Cardiac muscle cell (in vitro differentiated cells and primary cell): ENCODE data around the gene RHOF. TPM values are rescaled to one million over a fixed set of nuclear protein-coding genes. Genes with fewer than 3 reads are reported as not detected.

Experiments
- DNase-seq, 2 donors: peaks; one replicate each; pipeline versions ENCODE4 v3.0.0 to v3.0.0-alpha.2; 2010 to 2017; ENCODE audit warnings: low read depth in 1 of 2, low spot score in 1 of 2
- H3K27ac ChIP-seq: fragments of 200-600 bp; sonication (generic); 2 replicates; pipeline ENCODE4 v1.5.1; 2016
- H3K27me3 ChIP-seq: fragments of 200-600 bp; sonication (generic); 2 replicates; pipeline ENCODE4 v1.6.0; 2016; ENCODE audit warnings: control low read depth
- H3K36me3 ChIP-seq: fragments of 200-600 bp; sonication (generic); 2 replicates; pipeline ENCODE4 v1.5.1; 2016; ENCODE audit warnings: control low read depth
- H3K4me1 ChIP-seq: fragments of 200-600 bp; sonication (generic); 2 replicates; pipeline ENCODE4 v1.8.1; 2017; ENCODE audit warnings: low read depth, mild to moderate bottlenecking, mixed run types
- H3K4me3 ChIP-seq: fragments of 200-600 bp; sonication (generic); 2 replicates; pipeline ENCODE4 v1.5.1; 2016; ENCODE audit warnings: mild to moderate bottlenecking
- H3K9me3 ChIP-seq: fragments of 200-600 bp; sonication (generic); 2 replicates; pipeline ENCODE4 v1.5.1; 2017; ENCODE audit warnings: low read depth, mild to moderate bottlenecking, control low read depth
- polyA plus RNA-seq: library from polyadenylated mRNA; unstranded; fragments of >200 nt; fragmentation: Nextera tagmentation; extraction: Ambion mirVana; gene quantifications from 2 replicates; pipeline ENCODE4 v1.2.1, GENCODE V29; 2016
- total RNA-seq: library from RNA; depleted of rRNA; stranded (reverse); fragments of >200 nt; gene quantifications from 2 replicates; pipeline ENCODE4 v1.2.3, GENCODE V29; 2016
- TF ChIP-seq, protein P1 (sequence below): IDR thresholded peaks from 2 replicates; pipeline ENCODE4 v1.5.1; 2012; ENCODE audit warnings: low read depth, mild to moderate bottlenecking, low read length

Gene RHOF
- total and polyA plus RNA-seq, 2 experiments from 2014 or later = 21.5 to 56.3 TPM

DNA sequence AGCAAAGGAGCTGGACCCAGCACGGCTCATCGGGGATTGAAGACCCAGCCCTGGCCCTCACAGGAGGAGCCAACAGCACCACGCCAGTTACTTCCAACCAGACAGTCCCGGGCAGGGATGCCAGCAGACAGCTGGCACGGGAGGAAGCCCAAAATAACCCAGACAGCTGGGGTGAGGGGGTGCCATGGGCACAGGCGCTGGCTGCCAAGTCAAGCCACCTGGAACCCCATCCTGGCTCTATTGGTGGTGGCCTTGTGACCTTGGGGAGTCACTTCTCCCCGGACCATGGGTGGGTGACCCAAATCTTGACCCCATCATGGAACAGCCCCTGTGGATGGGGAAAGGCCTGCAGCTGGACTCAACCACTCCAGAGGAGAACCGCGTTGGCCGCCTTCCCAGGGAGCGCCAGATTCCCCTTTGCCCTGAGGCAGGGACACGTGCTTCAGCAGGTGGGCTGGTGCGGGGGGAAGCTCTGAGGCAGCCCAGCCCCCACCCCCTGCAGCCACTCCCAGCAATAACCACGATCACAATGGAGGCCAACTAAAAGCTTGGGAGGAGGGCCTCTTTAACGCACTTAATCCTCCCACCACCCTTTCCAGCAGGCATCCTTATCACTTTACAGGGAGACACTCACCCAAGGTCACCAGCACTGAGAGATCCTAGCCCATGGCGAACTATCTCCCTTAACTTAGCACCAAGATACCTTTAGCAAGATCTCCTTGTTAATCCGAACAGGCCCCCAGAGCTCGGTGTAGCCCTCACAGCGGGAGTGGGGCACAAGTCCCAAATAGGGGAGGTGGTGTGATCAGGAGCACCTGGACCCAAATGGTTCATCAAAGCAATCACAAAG, 4.7 kb upstream of the RHOF start:
- Histone ChIP-seq H3K4me1 (peaks cover 34% of the 10 kb centered on the region), H3K4me3 (peak overlapping the region; percentile 89), H3K36me3 (peaks cover 3% of the 10 kb centered on the region), H3K27me3 (no peaks in the 10 kb centered on the region), H3K9me3 (no peaks in the 10 kb centered on the region), H3K27ac (peak overlapping the region; percentile 100)
- peak in 1 of 2 donors; percentile 44 for DNase-seq
- TF ChIP-seq, protein P1, sequence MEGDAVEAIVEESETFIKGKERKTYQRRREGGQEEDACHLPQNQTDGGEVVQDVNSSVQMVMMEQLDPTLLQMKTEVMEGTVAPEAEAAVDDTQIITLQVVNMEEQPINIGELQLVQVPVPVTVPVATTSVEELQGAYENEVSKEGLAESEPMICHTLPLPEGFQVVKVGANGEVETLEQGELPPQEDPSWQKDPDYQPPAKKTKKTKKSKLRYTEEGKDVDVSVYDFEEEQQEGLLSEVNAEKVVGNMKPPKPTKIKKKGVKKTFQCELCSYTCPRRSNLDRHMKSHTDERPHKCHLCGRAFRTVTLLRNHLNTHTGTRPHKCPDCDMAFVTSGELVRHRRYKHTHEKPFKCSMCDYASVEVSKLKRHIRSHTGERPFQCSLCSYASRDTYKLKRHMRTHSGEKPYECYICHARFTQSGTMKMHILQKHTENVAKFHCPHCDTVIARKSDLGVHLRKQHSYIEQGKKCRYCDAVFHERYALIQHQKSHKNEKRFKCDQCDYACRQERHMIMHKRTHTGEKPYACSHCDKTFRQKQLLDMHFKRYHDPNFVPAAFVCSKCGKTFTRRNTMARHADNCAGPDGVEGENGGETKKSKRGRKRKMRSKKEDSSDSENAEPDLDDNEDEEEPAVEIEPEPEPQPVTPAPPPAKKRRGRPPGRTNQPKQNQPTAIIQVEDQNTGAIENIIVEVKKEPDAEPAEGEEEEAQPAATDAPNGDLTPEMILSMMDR = no peak

DNA sequence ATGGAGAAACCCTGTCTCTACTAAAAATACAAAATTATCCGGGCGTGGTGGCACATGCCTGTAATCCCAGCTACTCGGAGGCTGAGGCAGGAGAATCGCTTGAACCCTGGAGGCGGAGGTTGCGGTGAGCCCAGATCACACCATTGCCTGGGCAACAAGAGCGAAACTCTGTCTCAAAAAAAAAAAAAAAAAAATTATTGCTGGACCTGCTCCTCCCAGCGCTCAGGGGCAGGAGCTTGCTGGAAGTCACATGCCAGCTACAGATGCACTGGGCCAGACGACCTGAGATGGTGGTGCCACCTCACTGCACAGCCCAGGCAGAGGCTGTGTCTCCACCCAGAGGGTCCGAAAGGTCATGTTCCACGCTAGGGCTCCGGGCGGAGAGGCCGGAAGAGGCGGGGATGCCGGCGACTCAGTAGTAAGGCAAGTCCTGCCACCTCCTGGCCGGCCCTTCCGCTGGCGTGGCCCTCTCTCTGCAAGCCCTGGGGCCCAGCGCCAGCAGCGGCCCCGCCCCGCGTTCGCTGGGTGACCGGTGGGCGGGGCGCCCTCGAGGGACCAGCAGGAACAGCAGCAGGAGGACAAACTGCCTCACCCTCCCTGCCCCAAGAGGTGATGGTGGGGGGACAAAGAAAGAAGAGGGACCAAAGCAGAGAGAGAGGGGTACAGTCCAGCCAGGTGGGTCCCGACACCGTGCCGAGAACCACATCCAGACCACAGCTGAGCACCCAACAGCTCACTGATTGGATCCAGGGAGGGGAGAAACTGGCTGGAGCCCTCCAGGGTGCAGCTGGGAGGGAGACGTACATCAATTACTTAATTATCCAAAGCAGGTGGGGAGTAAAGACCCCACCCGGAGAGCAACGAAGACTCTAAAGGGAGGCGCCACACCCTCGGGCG, 3.6 kb upstream of the RHOF start:
- Histone ChIP-seq H3K27me3 (no peaks in the 10 kb centered on the region), H3K27ac (peak overlapping the region; percentile 100), H3K9me3 (no peaks in the 10 kb centered on the region), H3K4me3 (peak overlapping the region; percentile 14), H3K36me3 (peaks cover 3% of the 10 kb centered on the region), H3K4me1 (peaks cover 40% of the 10 kb centered on the region)
- TF ChIP-seq, protein P1 = peak; percentile 37
- DNase-seq = peak; percentile 89 to 94

DNA sequence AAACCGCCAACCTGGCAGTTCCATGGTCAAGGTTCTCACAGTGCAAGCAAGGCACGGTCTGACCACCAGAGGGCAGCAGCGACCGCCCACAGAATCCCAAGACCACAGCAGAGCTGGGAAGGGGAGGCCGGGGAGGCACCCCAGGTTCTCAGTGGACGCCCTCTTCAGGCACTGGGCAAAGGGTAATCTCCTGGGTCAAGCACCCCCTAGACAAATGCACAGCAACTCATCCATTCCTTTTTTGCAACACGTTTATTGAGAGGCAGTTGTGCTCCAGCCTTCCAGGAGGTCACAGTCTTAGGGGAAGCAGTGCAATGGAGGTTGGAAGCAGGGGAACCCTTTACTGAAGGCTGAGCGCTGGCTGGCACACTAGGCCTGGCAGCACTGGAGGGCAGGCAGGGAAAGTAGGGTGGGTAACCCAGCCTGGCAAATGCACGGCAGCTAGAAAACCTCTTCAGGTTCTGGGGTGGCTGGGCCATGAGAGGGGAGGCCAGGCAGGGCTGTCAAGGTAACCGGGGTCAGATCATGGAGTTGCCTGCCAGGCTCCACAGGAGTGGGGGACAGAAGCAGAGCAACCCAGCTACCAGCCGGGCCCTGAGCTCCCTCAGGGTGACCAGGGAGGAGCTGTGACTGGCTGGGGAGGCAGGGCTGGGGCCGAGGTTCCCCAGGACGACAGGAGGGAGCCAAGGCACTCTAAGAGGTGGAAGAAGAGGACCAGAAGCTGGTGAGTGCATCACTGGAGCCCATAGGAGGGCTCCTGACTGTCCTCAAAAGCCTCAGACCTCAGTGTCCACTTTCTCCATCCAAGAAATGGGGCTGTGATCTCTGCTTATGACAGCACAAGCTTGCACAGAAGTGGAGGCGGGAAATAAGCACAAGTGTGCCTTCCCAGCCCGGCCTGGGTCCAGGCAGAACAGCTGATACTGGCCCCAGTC, 1.8 kb upstream of the RHOF start:
- Histone ChIP-seq H3K27me3 (no peaks in the 10 kb centered on the region), H3K9me3 (no peaks in the 10 kb centered on the region), H3K27ac (peak overlapping the region; percentile 100), H3K36me3 (peaks cover 3% of the 10 kb centered on the region), H3K4me1 (peaks cover 40% of the 10 kb centered on the region), H3K4me3 (no peak overlapping the region)
- peak; percentile 85 to 89 for DNase-seq
- TF ChIP-seq, protein P1 = peak; percentile 95

DNA sequence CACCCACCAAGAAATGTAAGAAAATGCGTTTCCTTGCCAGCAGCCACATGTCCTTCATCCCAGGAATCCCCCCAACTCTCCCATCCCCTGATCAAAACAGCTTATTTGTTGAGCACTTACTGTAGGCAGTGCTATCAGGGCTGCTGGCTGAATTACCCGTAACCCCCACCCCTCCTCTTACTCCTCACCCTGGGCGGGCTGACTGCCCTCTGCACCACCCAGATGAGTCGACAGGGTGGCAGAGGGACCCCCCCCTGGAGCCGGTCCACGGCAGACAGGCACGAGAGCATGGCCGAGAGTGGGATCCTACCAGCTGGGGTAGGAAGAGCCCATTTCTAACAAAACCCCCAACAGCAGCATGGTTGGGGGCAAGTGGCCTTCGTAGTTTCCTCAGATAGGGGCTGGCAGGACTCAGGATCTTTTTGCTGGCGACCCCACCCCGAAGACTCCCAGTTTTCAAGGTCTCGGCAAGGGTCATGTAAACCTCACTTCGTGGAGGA, 1.1 kb upstream of the RHOF start:
- Histone ChIP-seq H3K9me3 (no peaks in the 10 kb centered on the region), H3K27ac (peak overlapping the region; percentile 49), H3K4me1 (peaks cover 42% of the 10 kb centered on the region), H3K4me3 (no peak overlapping the region), H3K36me3 (peaks cover 3% of the 10 kb centered on the region), H3K27me3 (no peaks in the 10 kb centered on the region)
- TF ChIP-seq, protein P1 = no peak
- DNase-seq = no peak
